Loucy (cell line): ENCODE data around the gene PKP2.

Source experiments
- CTCF ChIP-seq: fragments of 200-600 bp; sonication (generic); conservative IDR thresholded peaks from 2 replicates; pipeline ENCODE4 v1.5.1; 2014; ENCODE audit warnings: mild to moderate bottlenecking, antibody characterized with exemption, low read length
- EZH2phosphoT487 ChIP-seq: fragments of 200-600 bp; IDR thresholded peaks from 2 replicates; pipeline ENCODE4 v1.6.1; 2018; ENCODE audit warnings: antibody characterized with exemption, mild to moderate bottlenecking, moderate library complexity, borderline replicate concordance

GRCh38 chr12:32907166-32907565 lies 10.6 kb upstream of the PKP2 start:
- TF ChIP-seq CTCF (no peak), EZH2phosphoT487 (no peak)
